ENCODE results near the gene MPIG6B.

Gene MPIG6B

GRCh38 chr6:31692886-31693285 lies 30.3 kb upstream of the MPIG6B start:
- Histone ChIP-seq H3K27me3 (replicated peaks) (no peaks in the 10 kb centered on the region), H3K27ac (no peak overlapping the region), H3K4me3 (ENCODE audit: low read depth, low read length) (no peak overlapping the region), H3K36me3 (replicated peaks) (peaks cover 60% of the 10 kb centered on the region)
- in situ Hi-C loops (cut with HindIII; ENCODE audit: low pct_ligation_motif_present, low sequenced_read_pairs) = no loop called here
- no peak for TF ChIP-seq CTCF (IDR thresholded peaks at IDR 0.05; ENCODE audit: low read depth, low read length, missing control alignments)
- no peak for DNase-seq

GRCh38 chr6:31693535-31693934 lies 29.6 kb upstream of the MPIG6B start:
- Histone ChIP-seq H3K27ac (no peak overlapping the region), H3K27me3 (replicated peaks) (no peaks in the 10 kb centered on the region), H3K4me3 (ENCODE audit: low read depth, low read length) (no peak overlapping the region), H3K36me3 (replicated peaks) (peaks cover 53% of the 10 kb centered on the region)
- DNase-seq = no peak
- in situ Hi-C loops (cut with HindIII; ENCODE audit: low pct_ligation_motif_present, low sequenced_read_pairs) = no loop called here
- no peak for TF ChIP-seq CTCF (IDR thresholded peaks at IDR 0.05; ENCODE audit: low read depth, low read length, missing control alignments)

- no peak for DNase-seq
- Histone ChIP-seq H3K27ac (no peak overlapping the region), H3K36me3 (replicated peaks) (peaks cover 24% of the 10 kb centered on the region), H3K27me3 (replicated peaks) (no peaks in the 10 kb centered on the region), H3K4me3 (ENCODE audit: low read depth, low read length) (no peak overlapping the region)
- in situ Hi-C loops (cut with HindIII; ENCODE audit: low pct_ligation_motif_present, low sequenced_read_pairs) = no loop called here
- no peak for TF ChIP-seq CTCF (IDR thresholded peaks at IDR 0.05; ENCODE audit: low read depth, low read length, missing control alignments)
These were observed 25.6 kb upstream of the MPIG6B start for GRCh38 chr6:31697555-31697954.

GRCh38 chr6:31700740-31701401 lies 22.3 kb upstream of the MPIG6B start:
- Histone ChIP-seq H3K36me3 (replicated peaks) (peaks cover 7% of the 10 kb centered on the region), H3K27ac (no peak overlapping the region), H3K27me3 (replicated peaks) (no peaks in the 10 kb centered on the region), H3K4me3 (ENCODE audit: low read depth, low read length) (no peak overlapping the region)
- TF ChIP-seq CTCF (IDR thresholded peaks at IDR 0.05; ENCODE audit: low read depth, low read length, missing control alignments) = no peak
- in situ Hi-C loops (cut with HindIII; ENCODE audit: low pct_ligation_motif_present, low sequenced_read_pairs) = no loop called here
- no peak for DNase-seq

GRCh38 chr6:31701666-31702404 lies 21.3 kb upstream of the MPIG6B start:
- Histone ChIP-seq H3K27me3 (replicated peaks) (no peaks in the 10 kb centered on the region), H3K36me3 (replicated peaks) (peaks cover 7% of the 10 kb centered on the region), H3K27ac (no peak overlapping the region), H3K4me3 (ENCODE audit: low read depth, low read length) (peak overlapping the region; percentile 92)
- peak; percentile 19 for DNase-seq
- in situ Hi-C loops (cut with HindIII; ENCODE audit: low pct_ligation_motif_present, low sequenced_read_pairs) = no loop called here
- TF ChIP-seq CTCF (IDR thresholded peaks at IDR 0.05; ENCODE audit: low read depth, low read length, missing control alignments) = no peak

Measured in brain microvascular endothelial cell (primary cell).